Thyroid gland (tissue), 4 donors: ENCODE measurements around the gene DOP1A.

Source experiments
- CTCF ChIP-seq, 6 experiments: fragments of 200-600 bp in 3 of 6; fragments of 450-650 bp in 3 of 6; sonication (generic) in 3 of 6; IDR thresholded peaks; one replicate each; pipeline ENCODE4 v1.5.1; 2016 to 2019; ENCODE audit warnings: antibody characterized with exemption in 6 of 6, mild to moderate bottlenecking in 2 of 6, inconsistent platforms in 1 of 6, moderate library complexity in 1 of 6
- POLR2A ChIP-seq, 2 donors: fragments of 450-650 bp; IDR thresholded peaks; one replicate each; pipeline ENCODE4 v1.6.1; 2017; ENCODE audit warnings: antibody characterized with exemption in 2 of 2, mild to moderate bottlenecking in 2 of 2, moderate library complexity in 1 of 2

GRCh38 chr6:83031689-83032088, 35.8 kb upstream of the DOP1A start:
- TF ChIP-seq CTCF (IDR thresholded peaks at IDR 0.05) (no peak), POLR2A (IDR thresholded peaks at IDR 0.05) (no peak)
